Thyroid gland (tissue), 4 donors: ENCODE data around the gene KRTAP10-7. TPM values are rescaled to one million over a fixed set of nuclear protein-coding genes. Genes with fewer than 3 reads are reported as not detected.
"Not testable (repeated sequence)": the region's sequence is repeated elsewhere in the genome, so short reads cannot be mapped to it uniquely, and the experiment has no call there.

Experiments used
- DNase-seq, 2 donors: peaks; one replicate each; pipeline ENCODE4 v3.0.0-alpha.2; 2019
- H3K27ac ChIP-seq, 3 donors: fragments of 200-600 bp; sonication (generic); 1 replicate in 2 of 3; 2 replicates in 1 of 3; pipeline ENCODE4 v1.5.1; 2016 to 2019; ENCODE audit warnings: mild to moderate bottlenecking in 1 of 3, moderate library complexity in 1 of 3
- H3K27me3 ChIP-seq: fragments of 200-600 bp; sonication (generic); one replicate; pipeline ENCODE4 v1.5.1; 2019
- H3K36me3 ChIP-seq, 2 donors: fragments of 200-600 bp; sonication (generic); one replicate each; pipeline ENCODE4 v1.5.1; 2016 to 2019
- H3K4me1 ChIP-seq, 2 donors: fragments of 200-600 bp; sonication (generic); one replicate each; pipeline ENCODE4 v1.5.1; 2017 to 2019
- H3K4me3 ChIP-seq, 3 donors: fragments of 200-600 bp; sonication (generic); replicated peaks in 1 of 3; 1 replicate in 2 of 3; 2 replicates in 1 of 3; pipeline ENCODE4 v1.5.1; 2016; ENCODE audit warnings: mild to moderate bottlenecking in 1 of 3
- H3K9me3 ChIP-seq: fragments of 200-600 bp; sonication (generic); one replicate; pipeline ENCODE4 v1.5.1; 2017
- CTCF ChIP-seq, 6 experiments: fragments of 200-600 bp in 3 of 6; fragments of 450-650 bp in 3 of 6; sonication (generic) in 3 of 6; IDR thresholded peaks; one replicate each; pipeline ENCODE4 v1.5.1; 2016 to 2019; ENCODE audit warnings: antibody characterized with exemption in 6 of 6, mild to moderate bottlenecking in 2 of 6, inconsistent platforms in 1 of 6, moderate library complexity in 1 of 6
- POLR2A ChIP-seq, 2 donors: fragments of 450-650 bp; IDR thresholded peaks; one replicate each; pipeline ENCODE4 v1.6.1; 2017; ENCODE audit warnings: antibody characterized with exemption in 2 of 2, mild to moderate bottlenecking in 2 of 2, moderate library complexity in 1 of 2
- WGBS, 2 donors: methylation state at CpG; one replicate each; pipeline ENCODE4 v1.1.5; 2017; 5-methylcytosine and 5-hydroxymethylcytosine counted together
- intact Hi-C: fragments of 100-400 bp; cut with DNase I; formaldehyde crosslinking; loops from one replicate; pipeline ENCODE4 v1.15.1; 2023
- total RNA-seq, 4 donors: library from RNA; depleted of rRNA; stranded (reverse); fragments of >200 nt; gene quantifications; one replicate each; pipeline ENCODE4 v1.2.3, GENCODE V29; 2016

Gene KRTAP10-7
- total RNA-seq, 4 donors from 2014 or later = not detected

GRCh38 chr21:44555200-44555875 lies 45.1 kb upstream of the KRTAP10-7 start:
- no peak for DNase-seq
- H3K4me3 ChIP-seq = no peak overlapping the region
- intact Hi-C loops = no loop called here
- 76 to 80% methylated on average over 9 to 10 of the region's 13 CpGs for WGBS, 2 donors
- no peaks in the 10 kb centered on the region for H3K36me3 ChIP-seq
- TF ChIP-seq POLR2A (IDR thresholded peaks at IDR 0.05) (no peak), CTCF (IDR thresholded peaks at IDR 0.05) (no peak)
- no peaks in the 10 kb centered on the region for H3K4me1 ChIP-seq
- no peaks in the 10 kb centered on the region for H3K27me3 ChIP-seq
- H3K9me3 ChIP-seq = no peaks in the 10 kb centered on the region
- no peak overlapping the region for H3K27ac ChIP-seq

- no peak for TF ChIP-seq POLR2A (IDR thresholded peaks at IDR 0.05)
- no peak for TF ChIP-seq CTCF (IDR thresholded peaks at IDR 0.05)
- Histone ChIP-seq H3K9me3 (no peaks in the 10 kb centered on the region), H3K27me3 (no peaks in the 10 kb centered on the region), H3K4me3 (no peak overlapping the region), H3K4me1 (no peaks in the 10 kb centered on the region), H3K36me3 (no peaks in the 10 kb centered on the region), H3K27ac (no peak overlapping the region)
- no peak for DNase-seq
- intact Hi-C loops = no loop called here
- 84 to 87% methylated on average over 9 of the region's 9 CpGs for WGBS, 2 donors
Observed at GRCh38 chr21:44556879-44557278, 43.5 kb upstream of the KRTAP10-7 start.

GRCh38 chr21:44557491-44558328 lies 42.7 kb upstream of the KRTAP10-7 start:
- TF ChIP-seq POLR2A (IDR thresholded peaks at IDR 0.05) (no peak), CTCF (IDR thresholded peaks at IDR 0.05) (no peak)
- H3K36me3 ChIP-seq = no peaks in the 10 kb centered on the region
- WGBS, 2 donors = 71 to 74% methylated on average over 30 of the region's 30 CpGs
- no peak overlapping the region for H3K27ac ChIP-seq
- H3K4me3 ChIP-seq = no peak overlapping the region
- no peaks in the 10 kb centered on the region for H3K9me3 ChIP-seq
- H3K27me3 ChIP-seq = no peaks in the 10 kb centered on the region
- intact Hi-C loops = no loop called here
- no peaks in the 10 kb centered on the region for H3K4me1 ChIP-seq
- no peak for DNase-seq

GRCh38 chr21:44558329-44558675 lies 42.1 kb upstream of the KRTAP10-7 start:
- DNase-seq, H3K27ac ChIP-seq, H3K4me1 ChIP-seq, H3K9me3 ChIP-seq, H3K27me3 ChIP-seq, H3K4me3 ChIP-seq, intact Hi-C loops, H3K36me3 ChIP-seq: not testable (repeated sequence)
- WGBS, 2 donors = 69 to 71% methylated on average over 1 to 7 of the region's 10 CpGs

GRCh38 chr21:44558695-44559094 lies 41.7 kb upstream of the KRTAP10-7 start, which contains the start of gene KRTAP10-3:
Gene KRTAP10-3, minus strand, starts transcription at chr21:44558795. Its CDS starts 80 bp downstream, at chr21:44558715.
- no peaks in the 10 kb centered on the region for H3K4me1 ChIP-seq
- TF ChIP-seq CTCF (IDR thresholded peaks at IDR 0.05) (no peak), POLR2A (IDR thresholded peaks at IDR 0.05) (no peak)
- no peaks in the 10 kb centered on the region for H3K36me3 ChIP-seq
- no peak within 1 kb of the TSS for H3K4me3 ChIP-seq
- H3K27ac ChIP-seq = no peak within 1 kb of the TSS
- 64 to 79% methylated on average over 5 of the region's 5 CpGs for WGBS, 2 donors
- no peak for DNase-seq
- H3K9me3 ChIP-seq = no peaks in the 10 kb centered on the region
- intact Hi-C loops = no loop called here
- no peaks in the 10 kb centered on the region for H3K27me3 ChIP-seq
